MG63 (cell line): ENCODE data around the gene PPP1R12B. TPM values are rescaled to one million over a fixed set of nuclear protein-coding genes. Genes with fewer than 3 reads are reported as not detected.

Source experiments
- total RNA-seq: library from RNA; depleted of rRNA; stranded (reverse); fragments of >200 nt; shearing (Covaris generic); gene quantifications from 2 replicates; pipeline ENCODE4 v1.2.3, GENCODE V29; 2014; ENCODE audit warnings: low replicate concordance; rRNA removed

Gene PPP1R12B
- total RNA-seq, 1 experiment from 2014 or later: 15.4 TPM

Other genes with a start within 250 kb of the PPP1R12B start
- gene GPR37L1, start 225.8 kb upstream of the PPP1R12B start, total RNA-seq: not detected in 2 replicates
- 21.3 and 35.5 TPM in 2 replicates for gene ARL8A, start 204.0 kb upstream of the PPP1R12B start, total RNA-seq
- gene PTPN7, start 188.1 kb upstream of the PPP1R12B start, total RNA-seq: not detected in 2 replicates
- gene LGR6, start 154.9 kb upstream of the PPP1R12B start, total RNA-seq: not detected in 2 replicates
- 83.6 and 111 TPM in 2 replicates for gene UBE2T, start 6.8 kb upstream of the PPP1R12B start, total RNA-seq